Endodermal cell (in vitro differentiated cells): Measurements from ENCODE around the gene ACKR3. TPM values are rescaled to one million over a fixed set of nuclear protein-coding genes. Genes with fewer than 3 reads are reported as not detected.
A peak's percentile ranks its signal among the peaks of the same experiment; 100 is the strongest.

Source experiments
- DNase-seq: peaks from one replicate; pipeline ENCODE4 v3.0.0-alpha.2; 2017
- H3K27ac ChIP-seq: 2 replicates; pipeline ENCODE4 v1.5.1; 2013; ENCODE audit warnings: mild to moderate bottlenecking, low read depth, low read length, moderate library complexity
- H3K27me3 ChIP-seq: 2 replicates; pipeline ENCODE4 v1.6.1; 2013; ENCODE audit warnings: mild to moderate bottlenecking, low read length, moderate library complexity; ENCODE audit not compliant: insufficient read depth, control insufficient read depth, poor library complexity, severe bottlenecking
- H3K36me3 ChIP-seq: 2 replicates; pipeline ENCODE4 v1.7.0; 2013; ENCODE audit warnings: mild to moderate bottlenecking, low read length, moderate library complexity; ENCODE audit not compliant: control insufficient read depth, insufficient read depth
- H3K4me1 ChIP-seq: one replicate; pipeline ENCODE4 v1.7.0; 2013; ENCODE audit warnings: low read length; ENCODE audit not compliant: control insufficient read depth, insufficient read depth
- H3K4me3 ChIP-seq: 2 replicates; pipeline ENCODE4 v1.5.1; 2013; ENCODE audit warnings: mild to moderate bottlenecking, low read length, moderate library complexity
- H3K9ac ChIP-seq: 2 replicates; pipeline ENCODE4 v1.6.1; 2013; ENCODE audit warnings: mild to moderate bottlenecking, low read length, moderate library complexity; ENCODE audit not compliant: poor library complexity, severe bottlenecking; ENCODE audit errors: extremely low read depth
- H3K9me3 ChIP-seq: 2 replicates; pipeline ENCODE4 v1.6.1; 2013; ENCODE audit warnings: mild to moderate bottlenecking, low read length, moderate library complexity; ENCODE audit not compliant: control insufficient read depth
- H3K27ac Mint-ChIP-seq: 2 replicates; pipeline ENCODE4 v1.8.0; 2020; ENCODE audit warnings: mixed read lengths
- H3K27me3 Mint-ChIP-seq: 2 replicates; pipeline ENCODE4 v1.8.0; 2021; ENCODE audit warnings: mild to moderate bottlenecking, mixed read lengths; ENCODE audit not compliant: insufficient read depth
- H3K36me3 Mint-ChIP-seq: 2 replicates; pipeline ENCODE4 v1.8.0; 2020; ENCODE audit warnings: low read depth, mixed read lengths
- H3K4me1 Mint-ChIP-seq: 2 replicates; pipeline ENCODE4 v1.8.0; 2020; ENCODE audit warnings: mixed read lengths
- H3K4me3 Mint-ChIP-seq: 2 replicates; pipeline ENCODE4 v1.8.0; 2020; ENCODE audit warnings: mild to moderate bottlenecking, moderate library complexity, mixed read lengths
- H3K9me3 Mint-ChIP-seq: 2 replicates; pipeline ENCODE4 v1.8.0; 2020; ENCODE audit warnings: mild to moderate bottlenecking, mixed read lengths
- CTCF ChIP-seq: fragments of 200-600 bp; sonication (generic); conservative IDR thresholded peaks from 2 replicates; pipeline ENCODE4 v1.5.0; 2021; ENCODE audit warnings: antibody characterized with exemption, mild to moderate bottlenecking
- WGBS, 2 experiments: methylation state at CpG; one replicate each; pipeline versions ENCODE4 v1.1.5 to v1.1.7; 2013; ENCODE audit warnings: missing lambda C conversion rate in 2 of 2, mixed read lengths in 1 of 2; ENCODE audit not compliant: insufficient coverage in 1 of 2, insufficient read length in 1 of 2; 5-methylcytosine and 5-hydroxymethylcytosine counted together
- total RNA-seq, 2 donors: library from RNA; stranded (reverse); fragmentation: NEBNext Ultra II Directional in 1 of 2; extraction: Animal tissue kit (Norgen Biotek cat#: 25700) in 1 of 2; gene quantifications; 2 replicates in 1 of 2; 3 replicates in 1 of 2; pipeline ENCODE4 v1.2.1, GENCODE V29; 2021

The ACKR3 gene
- total RNA-seq, 2 donors from 2014 or later: 76.9 to 110 TPM

- no peak for TF ChIP-seq CTCF
- no peaks in the 10 kb centered on the region for H3K9me3 Mint-ChIP-seq
- peaks cover 61% of the 10 kb centered on the region for H3K4me1 Mint-ChIP-seq
- Histone ChIP-seq H3K9ac (no peak overlapping the region), H3K4me1 (peaks cover 35% of the 10 kb centered on the region), H3K36me3 (peaks cover 91% of the 10 kb centered on the region), H3K27me3 (no peaks in the 10 kb centered on the region), H3K27ac (no peak overlapping the region), H3K9me3 (no peaks in the 10 kb centered on the region), H3K4me3 (peak overlapping the region; percentile 53)
- peak overlapping the region; percentile 31 for H3K4me3 Mint-ChIP-seq
- no peak for DNase-seq
- H3K36me3 Mint-ChIP-seq: peaks cover 68% of the 10 kb centered on the region
- peaks cover 3% of the 10 kb centered on the region for H3K27me3 Mint-ChIP-seq
- WGBS, 2 experiments: 93 to 96% methylated on average over 13 to 15 of the region's 15 CpGs
- peak overlapping the region; percentile 88 for H3K27ac Mint-ChIP-seq
Measured at GRCh38 chr2:236578411-236578846, 8.8 kb downstream of the ACKR3 start.

GRCh38 chr2:236579048-236579745 lies 9.6 kb downstream of the ACKR3 start:
- Histone ChIP-seq H3K9ac (no peak overlapping the region), H3K36me3 (peaks cover 83% of the 10 kb centered on the region), H3K9me3 (no peaks in the 10 kb centered on the region), H3K4me3 (no peak overlapping the region), H3K27me3 (no peaks in the 10 kb centered on the region), H3K27ac (no peak overlapping the region), H3K4me1 (peaks cover 34% of the 10 kb centered on the region)
- Mint-ChIP-seq H3K9me3 (no peaks in the 10 kb centered on the region), H3K27me3 (peaks cover 2% of the 10 kb centered on the region), H3K36me3 (peaks cover 63% of the 10 kb centered on the region), H3K4me3 (peak overlapping the region; percentile 31), H3K4me1 (peaks cover 55% of the 10 kb centered on the region), H3K27ac (peak overlapping the region; percentile 88)
- 81 to 90% methylated on average over 9 of the region's 9 CpGs for WGBS, 2 experiments
- no peak for DNase-seq
- TF ChIP-seq CTCF: no peak

DNA sequence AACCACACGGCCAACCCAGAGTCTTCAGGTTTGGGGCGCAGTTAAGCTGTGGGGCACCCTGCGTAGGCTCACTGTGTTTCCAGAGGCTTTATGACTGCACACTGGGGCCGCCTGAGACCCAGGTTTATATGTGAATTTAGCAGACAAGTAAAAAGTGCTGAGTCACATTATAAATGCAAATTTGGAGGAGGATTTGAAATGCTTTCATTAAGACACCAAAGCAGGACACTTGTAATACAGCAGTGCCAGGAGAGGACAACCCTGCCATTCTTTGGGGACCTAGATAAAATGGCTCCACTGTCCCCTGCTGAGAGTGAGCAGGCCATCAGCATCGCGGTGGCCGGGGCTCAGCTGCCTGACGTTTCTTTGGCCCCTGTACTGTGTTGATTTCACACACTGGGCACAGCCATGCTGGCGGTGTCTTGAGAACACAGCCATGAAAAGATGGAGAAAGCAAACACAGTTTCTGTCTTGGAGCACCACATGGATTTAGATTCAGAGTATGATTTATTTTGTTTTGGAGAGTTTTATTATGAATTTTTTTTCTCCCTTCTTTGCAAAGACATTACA lies 10.2 kb downstream of the ACKR3 start:
- Histone ChIP-seq H3K9me3 (no peaks in the 10 kb centered on the region), H3K27ac (no peak overlapping the region), H3K9ac (no peak overlapping the region), H3K27me3 (no peaks in the 10 kb centered on the region), H3K4me1 (peaks cover 34% of the 10 kb centered on the region), H3K4me3 (no peak overlapping the region), H3K36me3 (peaks cover 77% of the 10 kb centered on the region)
- WGBS, 2 experiments: 88 to 90% methylated on average over 9 of the region's 9 CpGs
- H3K27me3 Mint-ChIP-seq: no peaks in the 10 kb centered on the region
- H3K9me3 Mint-ChIP-seq: no peaks in the 10 kb centered on the region
- no peak overlapping the region for H3K27ac Mint-ChIP-seq
- H3K4me1 Mint-ChIP-seq: peaks cover 49% of the 10 kb centered on the region
- TF ChIP-seq CTCF: no peak
- no peak for DNase-seq
- H3K36me3 Mint-ChIP-seq: peaks cover 60% of the 10 kb centered on the region
- H3K4me3 Mint-ChIP-seq: no peak overlapping the region
